Stimulated activated effector memory CD8-positive, alpha-beta T cell treated with anti-CD3 and anti-CD28 coated beads, Interleukin-12 subunit alpha, Interleukin-12 subunit beta, amount 100 ng/mL, for 72 hours (primary cell): ENCODE measurements around the gene OR8B8.
"Not testable (repeated sequence)": the region's sequence is repeated elsewhere in the genome, so short reads cannot be mapped to it uniquely, and the experiment has no call there.

Experiments
- ATAC-seq: fragments of 150-1000 bp; cut with Tn5 transposase; 2 replicates; pipeline ENCODE4 v1.10.0; 2021
- DNase-seq, 2 donors: peaks; one replicate each; pipeline ENCODE4 v3.0.0; 2021 to 2022; ENCODE audit warnings: low spot score in 2 of 2
- H3K27ac Mint-ChIP-seq: one replicate; pipeline ENCODE4 v1.8.0; 2022; ENCODE audit warnings: mild to moderate bottlenecking, mixed read lengths
- H3K36me3 Mint-ChIP-seq: one replicate; pipeline ENCODE4 v1.8.0; 2022; ENCODE audit warnings: mild to moderate bottlenecking, mixed read lengths
- H3K4me1 Mint-ChIP-seq: one replicate; pipeline ENCODE4 v1.8.0; 2022; ENCODE audit warnings: mixed read lengths
- H3K4me3 Mint-ChIP-seq: one replicate; pipeline ENCODE4 v1.8.0; 2022; ENCODE audit warnings: mild to moderate bottlenecking, mixed read lengths
- H3K9me3 Mint-ChIP-seq: one replicate; pipeline ENCODE4 v1.8.0; 2022; ENCODE audit warnings: mixed read lengths

OR8B8 gene

GRCh38 chr11:124403186-124403585 is 42.3 kb downstream of the OR8B8 start:
- ATAC-seq, H3K36me3 Mint-ChIP-seq: not testable (repeated sequence)

GRCh38 chr11:124402326-124402922 is 43.1 kb downstream of the OR8B8 start:
- Mint-ChIP-seq H3K27ac (no peak overlapping the region), H3K4me1 (no peaks in the 10 kb centered on the region), H3K36me3 (no peaks in the 10 kb centered on the region), H3K4me3 (no peak overlapping the region), H3K9me3 (no peaks in the 10 kb centered on the region)
- ATAC-seq (peak; percentile 75), DNase-seq (peak; percentile 5 to 65)

More at GRCh38 chr11:124403186-124403585, 42.3 kb downstream of the OR8B8 start:
- H3K9me3 Mint-ChIP-seq, H3K4me3 Mint-ChIP-seq, H3K4me1 Mint-ChIP-seq, DNase-seq, H3K27ac Mint-ChIP-seq: not testable (repeated sequence)

GRCh38 chr11:124398924-124399323 is 46.6 kb downstream of the OR8B8 start, which contains the start of gene OR8B3:
Gene OR8B3 (minus strand): TSS chr11:124399024. CDS start chr11:124397351, 1,673 bp downstream.
- Mint-ChIP-seq H3K4me3 (no peak within 1 kb of the TSS), H3K36me3 (no peaks in the 10 kb centered on the region), H3K9me3 (no peaks in the 10 kb centered on the region), H3K4me1 (no peaks in the 10 kb centered on the region), H3K27ac (no peak within 1 kb of the TSS)
- ATAC-seq (no peak), DNase-seq (no peak)

GRCh38 chr11:124396847-124397246 is 48.6 kb downstream of the OR8B8 start:
- not testable (repeated sequence) for H3K36me3 Mint-ChIP-seq, ATAC-seq

GRCh38 chr11:124394408-124394807 is 51.1 kb downstream of the OR8B8 start:
- no peak overlapping the region for H3K27ac Mint-ChIP-seq
- DNase-seq: no peak
- no peak for ATAC-seq
- no peak overlapping the region for H3K4me3 Mint-ChIP-seq
- no peaks in the 10 kb centered on the region for H3K36me3 Mint-ChIP-seq
- no peaks in the 10 kb centered on the region for H3K4me1 Mint-ChIP-seq
- H3K9me3 Mint-ChIP-seq: no peaks in the 10 kb centered on the region

More at GRCh38 chr11:124396847-124397246, 48.6 kb downstream of the OR8B8 start:
- H3K4me3 Mint-ChIP-seq, H3K4me1 Mint-ChIP-seq, H3K27ac Mint-ChIP-seq, H3K9me3 Mint-ChIP-seq, DNase-seq: not testable (repeated sequence)
